IgD-negative memory B cell (primary cell): ENCODE results near the gene ARL3. TPM values are rescaled to one million over a fixed set of nuclear protein-coding genes. Genes with fewer than 3 reads are reported as not detected.
A peak's percentile ranks its signal among the peaks of the same experiment; 100 is the strongest.

ENCODE experiments used
- H3K27ac Mint-ChIP-seq, 3 donors: one replicate each; pipeline ENCODE4 v1.8.0; 2020 to 2022; ENCODE audit warnings: mild to moderate bottlenecking in 3 of 3, mixed read lengths in 3 of 3, moderate library complexity in 1 of 3
- H3K27me3 Mint-ChIP-seq: one replicate; pipeline ENCODE4 v1.8.0; 2021; ENCODE audit warnings: mixed read lengths
- H3K36me3 Mint-ChIP-seq: one replicate; pipeline ENCODE4 v1.8.0; 2020; ENCODE audit warnings: mild to moderate bottlenecking, mixed read lengths
- H3K4me1 Mint-ChIP-seq, 3 donors: one replicate each; pipeline ENCODE4 v1.8.0; 2020 to 2022; ENCODE audit warnings: mixed read lengths in 3 of 3, mild to moderate bottlenecking in 1 of 3
- H3K4me3 Mint-ChIP-seq, 4 donors: one replicate each; pipeline ENCODE4 v1.8.0; 2020 to 2022; ENCODE audit warnings: mild to moderate bottlenecking in 4 of 4, mixed read lengths in 4 of 4, moderate library complexity in 3 of 4
- H3K9me3 Mint-ChIP-seq, 3 donors: one replicate each; pipeline ENCODE4 v1.8.0; 2020 to 2021; ENCODE audit warnings: mixed read lengths in 3 of 3, mild to moderate bottlenecking in 1 of 3
- polyA plus RNA-seq: library from polyadenylated mRNA; unstranded; fragments of 300-500 nt; fragmentation: Illumina TruSeq; gene quantifications from one replicate; pipeline ENCODE4 v1.2.3, GENCODE V29; 2021

ARL3 gene
- polyA plus RNA-seq, 1 donor from 2014 or later = 3.8 TPM

- H3K4me1 Mint-ChIP-seq = peaks cover 0 to 9% (median 6%) of the 10 kb centered on the region in 3 donors
These were observed 52.6 kb downstream of the ARL3 start for GRCh38 chr10:102661658-102662028.

GRCh38 chr10:102660888-102661657 is 53.1 kb downstream of the ARL3 start:
- no peaks in the 10 kb centered on the region for H3K27me3 Mint-ChIP-seq
- H3K9me3 Mint-ChIP-seq = no peaks in the 10 kb centered on the region
- peak overlapping the region in 3 of 4 donors; percentile 21 to 78 (median 43) for H3K4me3 Mint-ChIP-seq
- peak overlapping the region in 1 of 3 donors; percentile 53 for H3K27ac Mint-ChIP-seq
- peaks cover 0 to 9% (median 6%) of the 10 kb centered on the region in 3 donors for H3K4me1 Mint-ChIP-seq
- H3K36me3 Mint-ChIP-seq = no peaks in the 10 kb centered on the region

More at GRCh38 chr10:102661658-102662028, 52.6 kb downstream of the ARL3 start:
- no peaks in the 10 kb centered on the region for H3K36me3 Mint-ChIP-seq
- H3K27ac Mint-ChIP-seq = no peak overlapping the region
- peak overlapping the region in 2 of 4 donors; percentile 43 to 78 for H3K4me3 Mint-ChIP-seq
- H3K27me3 Mint-ChIP-seq = no peaks in the 10 kb centered on the region
- no peaks in the 10 kb centered on the region for H3K9me3 Mint-ChIP-seq

GRCh38 chr10:102658802-102659201 is 55.4 kb downstream of the ARL3 start:
- peaks cover 5 to 9% (median 9%) of the 10 kb centered on the region in 3 donors for H3K4me1 Mint-ChIP-seq
- H3K27me3 Mint-ChIP-seq = no peaks in the 10 kb centered on the region
- no peaks in the 10 kb centered on the region for H3K36me3 Mint-ChIP-seq
- H3K27ac Mint-ChIP-seq = peak overlapping the region in 2 of 3 donors; percentile 45 to 53
- H3K4me3 Mint-ChIP-seq = no peak overlapping the region
- H3K9me3 Mint-ChIP-seq = no peaks in the 10 kb centered on the region

- H3K9me3 Mint-ChIP-seq = no peaks in the 10 kb centered on the region
- H3K4me1 Mint-ChIP-seq = peaks cover 5 to 16% (median 11%) of the 10 kb centered on the region in 3 donors
- H3K4me3 Mint-ChIP-seq = peak overlapping the region in 1 of 4 donors; percentile 23
- no peaks in the 10 kb centered on the region for H3K36me3 Mint-ChIP-seq
- H3K27ac Mint-ChIP-seq = peak overlapping the region in 2 of 3 donors; percentile 45 to 53
- H3K27me3 Mint-ChIP-seq = no peaks in the 10 kb centered on the region
These were observed 56.0 kb downstream of the ARL3 start for GRCh38 chr10:102657984-102658724.

GRCh38 chr10:102657451-102657850 is 56.7 kb downstream of the ARL3 start:
- Mint-ChIP-seq H3K27me3 (no peaks in the 10 kb centered on the region), H3K36me3 (peaks cover 3% of the 10 kb centered on the region), H3K4me3 (no peak overlapping the region), H3K9me3 (no peaks in the 10 kb centered on the region), H3K27ac (no peak overlapping the region), H3K4me1 (peaks cover 9 to 22% (median 18%) of the 10 kb centered on the region in 3 donors)

GRCh38 chr10:102656791-102657371 is 57.3 kb downstream of the ARL3 start:
- Mint-ChIP-seq H3K36me3 (peaks cover 5% of the 10 kb centered on the region), H3K27ac (no peak overlapping the region), H3K4me1 (peaks cover 15 to 28% (median 22%) of the 10 kb centered on the region in 3 donors), H3K4me3 (no peak overlapping the region), H3K9me3 (no peaks in the 10 kb centered on the region), H3K27me3 (no peaks in the 10 kb centered on the region)

- peaks cover 5% of the 10 kb centered on the region for H3K36me3 Mint-ChIP-seq
- no peaks in the 10 kb centered on the region for H3K27me3 Mint-ChIP-seq
- H3K27ac Mint-ChIP-seq = no peak overlapping the region
- peaks cover 15 to 33% (median 18%) of the 10 kb centered on the region in 3 donors for H3K4me1 Mint-ChIP-seq
- H3K9me3 Mint-ChIP-seq = no peaks in the 10 kb centered on the region
- no peak overlapping the region for H3K4me3 Mint-ChIP-seq
These were observed 58.2 kb downstream of the ARL3 start for GRCh38 chr10:102656026-102656425.

GRCh38 chr10:102654969-102655368 is 59.2 kb downstream of the ARL3 start:
- Mint-ChIP-seq H3K4me3 (no peak overlapping the region), H3K9me3 (no peaks in the 10 kb centered on the region), H3K36me3 (peaks cover 5% of the 10 kb centered on the region), H3K27ac (no peak overlapping the region), H3K4me1 (peaks cover 15 to 33% (median 20%) of the 10 kb centered on the region in 3 donors), H3K27me3 (no peaks in the 10 kb centered on the region)

GRCh38 chr10:102654566-102654965 is 59.6 kb downstream of the ARL3 start:
- Mint-ChIP-seq H3K9me3 (no peaks in the 10 kb centered on the region), H3K36me3 (peaks cover 5% of the 10 kb centered on the region), H3K27me3 (no peaks in the 10 kb centered on the region), H3K4me1 (peaks cover 15 to 33% (median 22%) of the 10 kb centered on the region in 3 donors), H3K27ac (no peak overlapping the region), H3K4me3 (peak overlapping the region in 1 of 4 donors; percentile 41)

- H3K4me1 Mint-ChIP-seq = peaks cover 24 to 44% (median 31%) of the 10 kb centered on the region in 3 donors
- peak overlapping the region; percentile 3 to 89 (median 86) for H3K4me3 Mint-ChIP-seq
- no peaks in the 10 kb centered on the region for H3K9me3 Mint-ChIP-seq
- H3K27ac Mint-ChIP-seq = peak overlapping the region; percentile 93 to 99 (median 97)
- peaks cover 5% of the 10 kb centered on the region for H3K36me3 Mint-ChIP-seq
- H3K27me3 Mint-ChIP-seq = no peaks in the 10 kb centered on the region
These were observed 61.1 kb downstream of the ARL3 start for GRCh38 chr10:102653060-102653459.

GRCh38 chr10:102652170-102652916 is 61.9 kb downstream of the ARL3 start:
- H3K4me1 Mint-ChIP-seq = peaks cover 32 to 51% (median 37%) of the 10 kb centered on the region in 3 donors
- peak overlapping the region; percentile 77 to 89 (median 86) for H3K4me3 Mint-ChIP-seq
- H3K36me3 Mint-ChIP-seq = peaks cover 5% of the 10 kb centered on the region
- H3K27ac Mint-ChIP-seq = peak overlapping the region; percentile 93 to 99 (median 97)
- peaks cover 2% of the 10 kb centered on the region for H3K27me3 Mint-ChIP-seq
- H3K9me3 Mint-ChIP-seq = no peaks in the 10 kb centered on the region

GRCh38 chr10:102651455-102652169 is 62.6 kb downstream of the ARL3 start:
- peak overlapping the region; percentile 77 to 89 (median 86) for H3K4me3 Mint-ChIP-seq
- peaks cover 5% of the 10 kb centered on the region for H3K36me3 Mint-ChIP-seq

GRCh38 chr10:102650655-102651454 is 63.3 kb downstream of the ARL3 start:
- Mint-ChIP-seq H3K4me3 (peak overlapping the region; percentile 48 to 89 (median 78)), H3K36me3 (peaks cover 7% of the 10 kb centered on the region), H3K4me1 (peaks cover 43 to 60% (median 45%) of the 10 kb centered on the region in 3 donors), H3K27me3 (peaks cover 2% of the 10 kb centered on the region), H3K9me3 (no peaks in the 10 kb centered on the region), H3K27ac (peak overlapping the region; percentile 93 to 99 (median 97))

More at GRCh38 chr10:102651455-102652169, 62.6 kb downstream of the ARL3 start:
- peaks cover 37 to 57% (median 40%) of the 10 kb centered on the region in 3 donors for H3K4me1 Mint-ChIP-seq
- H3K27me3 Mint-ChIP-seq = peaks cover 2% of the 10 kb centered on the region
- H3K27ac Mint-ChIP-seq = peak overlapping the region; percentile 93 to 99 (median 97)
- H3K9me3 Mint-ChIP-seq = no peaks in the 10 kb centered on the region
